GM18505 (cell line): ENCODE results near the gene CIC.

Source experiments
- ATAC-seq: cut with Tn5 transposase; IDR thresholded peaks from one replicate; pipeline ENCODE4 v1.9.1; 2021; ENCODE audit not compliant: unreplicated experiment
- POLR2A ChIP-seq: IDR thresholded peaks from 4 replicates; pipeline ENCODE4 v1.6.1; 2011; ENCODE audit warnings: borderline replicate concordance; ENCODE audit not compliant: insufficient read depth, insufficient read length; ENCODE audit errors: extremely low read depth

Gene CIC

GRCh38 chr19:42233678-42234292, 35.3 kb upstream of the CIC start:
- TF ChIP-seq POLR2A: no peak
- ATAC-seq: no peak

DNA sequence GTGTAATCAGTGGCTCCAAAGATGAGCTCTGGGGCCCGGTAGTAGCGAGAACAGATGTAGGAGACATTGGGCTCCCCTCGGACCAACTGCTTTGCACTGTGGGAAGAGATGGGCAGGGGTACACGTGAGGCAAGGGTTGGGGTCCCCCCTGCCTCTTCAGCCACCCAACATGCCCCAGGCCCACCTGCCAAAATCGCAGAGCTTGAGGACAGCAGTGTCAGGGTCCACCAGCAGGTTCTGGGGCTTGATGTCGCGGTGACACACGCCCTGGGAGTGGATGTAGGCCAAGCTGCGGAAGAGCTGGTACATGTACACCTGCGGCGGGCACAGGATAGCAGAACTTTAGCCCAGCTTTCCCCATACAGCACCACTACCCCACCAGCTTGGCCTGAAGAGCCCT, 34.7 kb upstream of the CIC start:
- no peak for TF ChIP-seq POLR2A

DNA sequence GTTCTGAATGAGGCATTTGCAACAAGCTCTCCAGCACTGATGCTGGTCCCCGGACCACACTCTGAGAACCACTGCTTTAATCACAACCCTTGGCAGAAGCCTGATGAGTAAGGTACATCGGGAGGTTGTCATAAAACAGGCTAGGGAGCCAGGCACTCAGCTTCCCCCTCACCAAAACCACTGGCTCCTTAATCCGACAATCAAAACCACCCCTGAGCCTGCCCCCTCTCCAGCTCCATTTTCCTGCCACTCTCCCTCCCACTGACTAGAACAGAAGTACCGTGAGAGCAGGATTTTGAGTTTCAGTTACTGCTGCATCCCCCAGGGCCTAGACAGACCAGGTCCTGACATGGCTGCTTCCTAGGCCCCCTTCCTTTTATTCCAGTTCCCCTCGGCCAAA, 33.9 kb upstream of the CIC start:
- no peak for ATAC-seq
- TF ChIP-seq POLR2A: no peak

More for the DNA sequence above, 34.7 kb upstream of the CIC start:
- no peak for ATAC-seq

GRCh38 chr19:42239544-42240220, 29.4 kb upstream of the CIC start:
- TF ChIP-seq POLR2A: no peak
- ATAC-seq: no peak

GRCh38 chr19:42241279-42241678, 27.8 kb upstream of the CIC start:
- TF ChIP-seq POLR2A: no peak
- ATAC-seq: no peak

DNA sequence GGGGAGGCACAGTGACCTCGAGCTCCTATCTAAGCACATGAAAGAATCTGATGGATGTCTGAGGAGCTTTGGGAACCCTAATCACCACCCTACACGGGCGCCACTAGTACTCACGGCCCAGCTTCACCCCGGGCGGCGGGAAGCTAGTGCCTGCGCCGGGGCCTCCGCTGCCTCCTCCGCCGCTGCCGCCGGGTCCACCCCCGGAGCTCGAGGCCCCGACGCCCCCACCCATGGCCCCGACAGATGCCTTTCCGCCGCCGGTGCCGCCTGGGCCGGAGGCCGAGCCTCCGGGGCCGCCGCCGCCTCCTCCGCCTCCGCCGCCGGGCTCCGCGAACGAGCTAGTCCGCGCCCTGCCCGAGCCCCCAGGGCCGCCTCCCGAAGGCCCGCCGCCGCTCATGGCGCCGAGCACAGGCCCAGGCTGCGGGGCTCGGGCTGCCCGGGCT, 27.0 kb upstream of the CIC start:
- ATAC-seq: no peak
- TF ChIP-seq POLR2A: no peak

DNA sequence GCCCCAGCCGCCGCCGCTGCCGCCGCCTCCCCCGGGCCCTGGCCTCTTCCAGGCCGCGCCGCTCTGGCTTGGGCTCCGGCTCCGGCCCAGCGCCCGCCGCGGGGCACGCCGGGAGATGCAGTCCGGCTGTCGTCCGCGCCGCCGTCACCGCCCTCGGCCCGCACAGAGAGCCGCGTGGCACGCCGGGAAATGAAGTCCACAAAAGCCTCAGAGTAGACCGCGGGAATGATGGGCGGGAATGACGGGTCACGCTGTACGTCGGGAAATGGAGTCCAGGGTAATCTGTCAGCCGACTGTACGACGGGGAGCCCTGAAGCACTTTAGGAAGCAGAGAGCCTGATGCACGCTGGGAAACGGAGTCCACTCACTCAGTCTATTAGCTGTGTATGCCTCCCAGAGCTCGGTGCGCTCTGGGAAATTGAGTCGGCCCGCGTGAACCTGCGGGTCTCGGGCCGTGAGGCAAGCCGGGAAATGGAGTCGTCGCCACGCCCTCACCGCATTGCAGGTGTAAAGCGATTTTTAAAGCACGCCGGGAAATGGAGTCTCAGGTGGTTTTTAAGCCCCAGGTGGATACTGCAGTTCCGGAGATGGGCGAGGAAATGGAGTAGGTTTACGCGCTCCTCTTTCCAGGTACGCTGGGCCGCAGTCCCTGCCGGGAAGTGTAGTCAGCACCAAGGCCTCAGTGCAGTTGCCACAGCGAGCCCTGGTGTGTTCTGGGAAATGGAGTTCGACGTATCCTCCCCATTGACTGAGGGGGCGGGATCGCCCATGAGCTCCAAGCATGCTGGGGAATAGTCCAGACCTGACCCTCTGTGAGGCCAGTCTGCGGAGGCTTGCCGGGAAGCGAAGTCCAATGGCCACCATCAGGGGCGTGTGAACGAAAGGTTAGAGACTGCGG, 26.3 kb upstream of the CIC start, which contains the start of gene GSK3A:
GSK3A (minus strand) TSS at position 91 of the 898 bp plus-strand sequence. CDS start 137 bp downstream, outside the sequence.
- TF ChIP-seq POLR2A: peak; percentile 85
- ATAC-seq: peak; percentile 52

DNA sequence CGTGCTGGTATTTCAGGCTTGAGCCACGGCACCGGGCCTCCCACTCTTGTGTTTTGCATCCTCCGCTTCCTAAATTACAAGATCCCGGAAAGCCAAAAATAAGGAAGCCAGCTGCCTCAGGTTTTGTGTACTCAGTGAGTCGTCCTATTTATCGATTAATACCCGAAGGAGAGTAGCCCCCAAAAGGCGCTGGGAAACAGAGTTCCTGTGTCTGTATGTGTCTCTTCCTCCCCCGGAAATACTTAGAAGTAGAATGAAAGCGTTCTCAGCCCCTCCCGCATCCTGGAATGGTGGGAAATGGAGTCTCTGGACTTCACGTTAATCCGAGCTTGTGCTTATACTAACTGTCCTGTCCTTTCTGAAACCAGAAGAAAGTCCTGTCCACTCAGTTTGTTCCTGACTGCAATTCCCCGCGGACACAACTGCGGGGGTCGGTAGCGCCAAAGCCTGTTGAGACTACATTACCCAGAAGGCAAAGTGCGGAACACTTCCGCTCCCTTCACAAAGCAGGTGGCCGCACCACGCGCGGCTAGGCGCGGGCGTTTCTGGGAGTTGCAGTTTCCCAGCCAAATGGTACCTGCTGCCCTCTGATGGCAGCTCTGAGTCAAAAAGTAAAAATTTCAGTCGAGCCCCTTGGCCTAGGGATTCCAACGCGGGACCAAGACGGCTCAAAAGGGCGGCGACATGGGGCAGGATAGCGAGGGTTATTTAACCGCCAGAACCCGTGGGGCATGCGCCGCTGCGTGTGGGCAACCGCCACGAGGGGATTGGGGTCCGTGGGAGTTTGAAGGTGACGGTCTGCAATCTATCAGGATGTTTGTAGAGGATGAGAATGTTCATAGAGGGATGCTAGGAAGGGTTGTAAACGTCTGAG, 24.5 kb upstream of the CIC start:
- ATAC-seq: peak; percentile 38
- TF ChIP-seq POLR2A: no peak

DNA sequence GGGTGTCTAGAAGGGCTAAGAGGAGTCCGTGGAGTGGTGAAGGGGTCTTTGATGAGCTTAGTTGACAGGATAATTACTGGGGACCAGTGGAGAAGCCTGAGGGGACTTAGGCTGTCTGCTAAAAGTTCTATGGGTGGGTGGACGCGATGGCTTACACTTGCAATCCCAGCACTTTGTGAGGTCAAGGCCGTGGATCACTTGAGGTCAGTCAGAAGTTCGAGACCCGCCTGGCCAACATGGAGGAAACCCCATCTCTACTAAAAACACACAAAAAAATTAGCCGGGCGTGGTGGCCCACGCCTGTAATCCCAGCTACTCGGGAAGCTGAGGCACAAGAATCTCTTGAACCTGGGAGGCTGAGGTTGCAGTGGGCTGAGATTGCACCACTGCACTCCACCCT, 23.8 kb upstream of the CIC start:
- ATAC-seq: no peak
- TF ChIP-seq POLR2A: no peak

DNA sequence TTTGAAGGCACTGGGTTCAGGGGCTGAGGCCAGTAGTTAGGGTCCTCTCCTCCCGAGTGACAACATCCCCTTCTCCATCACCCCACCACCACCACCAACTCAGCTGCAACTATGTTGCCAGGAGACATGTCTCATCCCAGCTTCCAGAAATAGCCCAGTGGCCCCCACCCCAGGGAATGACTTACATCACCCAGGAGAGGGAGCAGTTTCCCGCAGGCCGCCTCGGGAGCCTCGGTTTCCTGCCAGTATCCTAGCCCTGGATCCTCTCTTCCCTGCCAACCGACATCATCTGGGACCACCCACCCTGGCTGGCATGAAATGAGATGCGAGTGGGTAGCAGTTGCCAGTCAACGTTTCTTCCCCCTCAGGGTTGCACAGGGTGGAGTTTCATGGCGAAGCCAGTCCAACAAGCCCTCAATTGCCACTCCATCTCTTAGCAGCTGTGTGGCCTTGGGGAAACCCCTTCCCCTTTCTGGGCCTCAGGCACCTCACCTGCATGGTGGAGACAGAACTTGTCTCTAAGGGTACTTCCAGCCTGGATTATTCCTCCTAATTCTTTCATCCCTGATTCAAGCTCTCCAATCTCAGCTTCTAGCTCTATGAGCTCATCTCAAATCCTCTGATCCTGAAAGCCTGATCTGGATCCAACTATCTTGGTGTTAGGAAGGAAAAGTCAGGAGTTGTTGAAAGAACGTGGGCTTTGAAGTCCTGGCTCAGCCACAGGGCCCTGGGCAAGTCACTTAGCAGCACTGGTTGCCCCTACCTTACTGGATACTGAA, 22.7 kb upstream of the CIC start:
- no peak for TF ChIP-seq POLR2A
- no peak for ATAC-seq

GRCh38 chr19:42246922-42247639, 22.0 kb upstream of the CIC start:
- no peak for ATAC-seq
- TF ChIP-seq POLR2A: no peak
